Osteoblast (primary cell): ENCODE data around the gene USP7. TPM values are rescaled to one million over a fixed set of nuclear protein-coding genes. Genes with fewer than 3 reads are reported as not detected.

ENCODE experiments used
- DNase-seq: peaks from one replicate; pipeline ENCODE4 v3.0.0; 2011; ENCODE audit warnings: low spot score, mixed read lengths; ENCODE audit not compliant: insufficient read length; ENCODE audit errors: missing footprints
- H2AFZ ChIP-seq: 2 replicates; pipeline ENCODE4 v1.6.0; 2011; ENCODE audit warnings: mild to moderate bottlenecking, low read length
- H3K27ac ChIP-seq: 2 replicates; pipeline ENCODE4 v1.5.1; 2011; ENCODE audit warnings: mild to moderate bottlenecking, low read depth, low read length, moderate library complexity
- H3K27me3 ChIP-seq: 2 replicates; pipeline ENCODE4 v1.6.0; 2012; ENCODE audit warnings: mild to moderate bottlenecking, control low read depth, inconsistent platforms, low read length, moderate library complexity; ENCODE audit not compliant: insufficient read depth
- H3K36me3 ChIP-seq: 2 replicates; pipeline ENCODE4 v1.5.1; 2011; ENCODE audit warnings: mild to moderate bottlenecking, low read length, control low read depth, moderate library complexity; ENCODE audit not compliant: insufficient read depth
- H3K4me1 ChIP-seq: 2 replicates; pipeline ENCODE4 v1.5.1; 2011; ENCODE audit warnings: mild to moderate bottlenecking, low read length, control low read depth, moderate library complexity; ENCODE audit not compliant: insufficient read depth
- H3K4me2 ChIP-seq: 2 replicates; pipeline ENCODE4 v1.6.0; 2011; ENCODE audit warnings: mild to moderate bottlenecking, low read length; ENCODE audit not compliant: insufficient read depth
- H3K4me3 ChIP-seq: fragments of 200-600 bp; sonication (generic); 3 replicates; pipeline ENCODE4 v1.5.1; 2012; ENCODE audit warnings: mild to moderate bottlenecking, low read length, inconsistent platforms; ENCODE audit not compliant: insufficient read depth
- H3K79me2 ChIP-seq: 2 replicates; pipeline ENCODE4 v1.6.0; 2012; ENCODE audit warnings: mild to moderate bottlenecking, low read length, control low read depth, inconsistent platforms; ENCODE audit not compliant: insufficient read depth
- H3K9me3 ChIP-seq: 2 replicates; pipeline ENCODE4 v1.5.1; 2011; ENCODE audit warnings: low read depth, low read length, control low read depth
- H4K20me1 ChIP-seq: 2 replicates; pipeline ENCODE4 v1.6.0; 2012; ENCODE audit warnings: mild to moderate bottlenecking, low read length, control low read depth; ENCODE audit not compliant: insufficient read depth
- total RNA-seq: library from RNA; depleted of rRNA; stranded (reverse); fragments of >200 nt; gene quantifications from 2 replicates; pipeline ENCODE4 v1.2.3, GENCODE V29; 2012
- TF ChIP-seq, protein P1 (sequence below): IDR thresholded peaks from 2 replicates; pipeline ENCODE4 v1.5.1; 2011; ENCODE audit warnings: mild to moderate bottlenecking, low read depth, low read length, moderate library complexity; ENCODE audit errors: extremely low read depth

USP7 gene
- total RNA-seq, 1 donor, result 51.4 TPM

DNA sequence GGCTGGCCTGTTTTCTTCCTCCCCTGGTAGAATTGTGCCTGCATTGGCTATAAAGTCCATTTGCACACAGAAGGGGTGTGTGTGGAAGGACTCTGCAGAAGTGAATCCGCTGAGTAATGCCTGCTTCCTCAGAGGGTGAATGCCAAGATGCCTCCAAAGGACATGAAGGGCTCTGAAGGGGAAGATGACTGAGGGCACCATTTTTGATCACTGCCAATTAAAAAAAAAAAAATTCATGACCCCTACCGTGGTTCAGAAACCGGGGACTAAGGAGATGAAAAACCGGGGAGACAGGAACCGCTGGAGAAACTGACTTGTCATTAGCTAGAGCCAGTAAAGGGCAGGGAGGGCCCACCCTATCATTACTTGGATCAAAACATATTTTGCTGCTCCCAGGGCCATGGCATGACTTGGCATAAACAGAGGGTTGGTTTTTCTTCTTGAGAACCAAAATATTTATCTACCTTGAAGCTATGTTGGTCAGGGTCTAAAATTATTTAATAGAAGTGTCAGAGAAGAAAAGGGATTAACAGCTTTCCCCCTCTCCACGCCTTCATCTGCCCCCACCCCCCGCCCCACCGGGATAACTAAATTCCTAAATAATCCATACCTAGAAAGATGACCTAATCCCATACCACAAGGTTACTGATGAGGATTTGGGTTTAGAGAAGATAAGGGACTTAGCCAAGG, 3.6 kb upstream of the USP7 start:
- TF ChIP-seq, protein P1, sequence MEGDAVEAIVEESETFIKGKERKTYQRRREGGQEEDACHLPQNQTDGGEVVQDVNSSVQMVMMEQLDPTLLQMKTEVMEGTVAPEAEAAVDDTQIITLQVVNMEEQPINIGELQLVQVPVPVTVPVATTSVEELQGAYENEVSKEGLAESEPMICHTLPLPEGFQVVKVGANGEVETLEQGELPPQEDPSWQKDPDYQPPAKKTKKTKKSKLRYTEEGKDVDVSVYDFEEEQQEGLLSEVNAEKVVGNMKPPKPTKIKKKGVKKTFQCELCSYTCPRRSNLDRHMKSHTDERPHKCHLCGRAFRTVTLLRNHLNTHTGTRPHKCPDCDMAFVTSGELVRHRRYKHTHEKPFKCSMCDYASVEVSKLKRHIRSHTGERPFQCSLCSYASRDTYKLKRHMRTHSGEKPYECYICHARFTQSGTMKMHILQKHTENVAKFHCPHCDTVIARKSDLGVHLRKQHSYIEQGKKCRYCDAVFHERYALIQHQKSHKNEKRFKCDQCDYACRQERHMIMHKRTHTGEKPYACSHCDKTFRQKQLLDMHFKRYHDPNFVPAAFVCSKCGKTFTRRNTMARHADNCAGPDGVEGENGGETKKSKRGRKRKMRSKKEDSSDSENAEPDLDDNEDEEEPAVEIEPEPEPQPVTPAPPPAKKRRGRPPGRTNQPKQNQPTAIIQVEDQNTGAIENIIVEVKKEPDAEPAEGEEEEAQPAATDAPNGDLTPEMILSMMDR, result no peak

DNA sequence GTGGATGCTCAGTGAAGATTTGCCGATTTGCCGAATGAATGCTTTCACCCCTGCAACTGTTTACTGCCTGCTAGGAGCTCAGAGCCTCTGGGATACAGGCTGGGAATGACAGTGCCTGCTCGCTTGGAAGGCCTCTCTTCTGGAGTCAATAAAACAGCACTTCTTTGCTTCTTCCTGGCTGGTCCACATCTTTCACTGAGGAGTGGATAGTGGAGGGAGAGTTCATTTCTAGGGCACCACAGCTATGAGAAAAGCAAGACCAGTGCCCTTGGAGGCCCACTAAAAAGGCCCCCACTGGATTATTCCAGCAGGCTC, 3.1 kb upstream of the USP7 start:
- Histone ChIP-seq H3K36me3 (no peaks in the 10 kb centered on the region), H3K79me2 (peaks cover 13% of the 10 kb centered on the region), H3K27ac (no peak overlapping the region), H3K4me1 (peaks cover 6% of the 10 kb centered on the region), H3K27me3 (no peaks in the 10 kb centered on the region), H3K4me3 (no peak overlapping the region), H3K4me2 (no peak overlapping the region), H2AFZ (no peak overlapping the region), H3K9me3 (no peaks in the 10 kb centered on the region), H4K20me1 (peaks cover 10% of the 10 kb centered on the region)
- peak; percentile 47 for DNase-seq
- TF ChIP-seq, protein P1, result no peak

More for the DNA sequence above, 3.6 kb upstream of the USP7 start:
- Histone ChIP-seq H3K4me2 (no peak overlapping the region), H3K27me3 (no peaks in the 10 kb centered on the region), H3K36me3 (no peaks in the 10 kb centered on the region), H3K9me3 (no peaks in the 10 kb centered on the region), H3K4me1 (peaks cover 1% of the 10 kb centered on the region), H3K4me3 (no peak overlapping the region), H3K79me2 (peaks cover 8% of the 10 kb centered on the region), H3K27ac (no peak overlapping the region), H2AFZ (no peak overlapping the region), H4K20me1 (peaks cover 5% of the 10 kb centered on the region)
- DNase-seq, result peak; percentile 85

DNA sequence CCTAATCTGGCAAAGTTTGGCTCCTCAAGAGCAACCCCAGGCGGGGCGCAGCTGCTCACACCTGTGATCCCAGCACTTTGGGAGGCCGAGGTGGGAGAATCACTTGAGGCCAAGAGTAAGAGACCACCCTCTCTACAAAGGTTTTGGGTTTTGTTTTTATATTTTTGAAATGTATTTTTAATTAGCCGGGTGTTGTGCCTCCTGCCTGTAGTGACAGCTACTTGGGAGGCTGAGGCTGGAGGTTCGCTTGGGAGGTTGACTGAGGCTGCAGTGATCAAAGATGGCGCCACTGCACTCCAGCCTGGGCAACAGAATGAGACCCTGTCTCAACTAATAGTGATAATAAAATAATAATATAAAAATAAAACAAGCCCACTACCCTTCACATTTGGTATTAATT, 756 bp upstream of the USP7 start:
- TF ChIP-seq, protein P1, result no peak
- H3K4me3 ChIP-seq, result peak overlapping the region; percentile 81
- peaks cover 28% of the 10 kb centered on the region for H3K4me1 ChIP-seq
- no peak for DNase-seq
- H3K27ac ChIP-seq, result no peak overlapping the region
- H3K9me3 ChIP-seq, result no peaks in the 10 kb centered on the region
- H4K20me1 ChIP-seq, result peaks cover 32% of the 10 kb centered on the region
- H3K4me2 ChIP-seq, result peak overlapping the region; percentile 89
- no peaks in the 10 kb centered on the region for H3K36me3 ChIP-seq
- no peaks in the 10 kb centered on the region for H3K27me3 ChIP-seq
- H3K79me2 ChIP-seq, result peaks cover 36% of the 10 kb centered on the region
- H2AFZ ChIP-seq, result peak overlapping the region; percentile 92

DNA sequence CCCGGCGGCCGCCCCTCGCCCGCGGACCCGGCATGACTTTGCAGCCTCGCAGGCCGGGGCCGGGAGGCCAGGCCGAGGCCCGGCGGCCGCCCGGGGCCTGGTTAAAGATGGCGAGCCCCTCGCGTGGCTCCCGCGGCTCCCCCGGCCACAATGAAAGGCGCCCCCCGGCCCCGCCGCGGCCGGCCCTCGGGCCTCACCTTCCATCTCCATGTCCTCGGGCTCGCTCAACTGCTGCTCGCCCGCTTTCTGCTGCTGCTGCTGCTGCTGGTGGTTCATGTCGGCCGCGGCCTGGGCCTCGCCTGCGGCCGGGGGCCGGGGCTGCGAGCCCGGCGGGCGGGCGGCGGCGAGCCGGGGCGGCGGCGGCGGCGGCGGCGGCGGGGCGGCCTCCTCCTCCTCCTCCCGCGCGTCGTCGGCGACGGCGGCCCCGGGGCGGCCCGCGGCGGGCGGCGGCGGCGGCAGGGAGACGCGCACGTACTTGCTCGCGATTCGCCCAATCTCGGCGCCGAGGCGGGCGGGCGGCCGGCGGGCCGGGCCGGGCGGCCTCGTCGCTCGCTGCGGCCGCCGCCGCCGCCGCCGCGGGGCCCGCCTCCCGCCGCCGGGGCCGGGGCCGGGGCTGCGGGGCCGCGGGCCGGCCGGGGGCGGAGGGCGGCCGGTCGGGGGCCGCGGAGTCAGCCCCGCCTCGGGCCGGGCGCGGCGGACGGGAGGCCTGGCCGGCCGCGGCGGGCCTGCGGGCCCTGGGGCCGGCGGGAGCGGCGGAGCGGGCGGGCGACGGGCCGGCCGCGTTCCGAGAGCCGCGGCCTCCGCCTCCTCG, 491 bp downstream of the USP7 start:
- peaks cover 44% of the 10 kb centered on the region for H4K20me1 ChIP-seq
- peak; percentile 90 for DNase-seq
- peak overlapping the region; percentile 17 for H3K27ac ChIP-seq
- no peaks in the 10 kb centered on the region for H3K27me3 ChIP-seq
- no peaks in the 10 kb centered on the region for H3K9me3 ChIP-seq
- peaks cover 49% of the 10 kb centered on the region for H3K79me2 ChIP-seq
- peaks cover 38% of the 10 kb centered on the region for H3K4me1 ChIP-seq
- no peak overlapping the region for H2AFZ ChIP-seq
- peak overlapping the region; percentile 98 for H3K4me2 ChIP-seq
- TF ChIP-seq, protein P1, result no peak
- peak overlapping the region; percentile 84 for H3K4me3 ChIP-seq
- H3K36me3 ChIP-seq, result no peaks in the 10 kb centered on the region
